ENCODE data around the gene SP1.

Gene SP1

GRCh38 chr12:53450936-53451335 is 71.0 kb downstream of the SP1 start:
- DNase-seq (ENCODE audit: low read depth, low spot score): no peak

DNA sequence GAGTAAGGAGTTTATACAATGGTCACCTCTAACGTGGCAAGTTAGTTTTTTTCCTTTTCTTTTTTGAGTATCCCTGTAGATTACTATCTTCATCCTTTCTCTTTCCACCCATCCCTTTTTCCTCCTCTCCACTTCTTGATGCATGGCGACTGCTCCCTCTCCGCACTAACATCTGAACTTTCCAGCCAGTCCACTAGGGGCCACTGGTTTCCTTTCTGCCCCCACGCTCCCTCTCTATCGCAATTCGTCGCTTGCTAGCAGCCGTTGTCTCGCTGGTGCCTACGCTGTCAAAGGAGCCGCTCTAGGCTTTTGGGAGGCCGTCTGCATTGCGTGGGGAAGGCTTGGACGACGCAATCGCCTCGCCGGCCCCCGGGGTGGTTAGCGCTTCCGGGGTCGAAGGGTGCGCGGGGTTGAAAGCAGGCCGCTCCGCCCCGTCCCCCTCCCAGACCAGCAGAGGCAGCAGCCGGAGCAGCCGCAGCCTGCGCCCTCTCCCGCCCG is 71.7 kb downstream of the SP1 start, which contains the start of gene PCBP2:
TSS of gene PCBP2 (plus strand) at position 442 of the 498 bp plus-strand sequence. CDS start 2,699 bp downstream, outside the sequence.
- DNase-seq (ENCODE audit: low read depth, low spot score): peak; percentile 97

DNA sequence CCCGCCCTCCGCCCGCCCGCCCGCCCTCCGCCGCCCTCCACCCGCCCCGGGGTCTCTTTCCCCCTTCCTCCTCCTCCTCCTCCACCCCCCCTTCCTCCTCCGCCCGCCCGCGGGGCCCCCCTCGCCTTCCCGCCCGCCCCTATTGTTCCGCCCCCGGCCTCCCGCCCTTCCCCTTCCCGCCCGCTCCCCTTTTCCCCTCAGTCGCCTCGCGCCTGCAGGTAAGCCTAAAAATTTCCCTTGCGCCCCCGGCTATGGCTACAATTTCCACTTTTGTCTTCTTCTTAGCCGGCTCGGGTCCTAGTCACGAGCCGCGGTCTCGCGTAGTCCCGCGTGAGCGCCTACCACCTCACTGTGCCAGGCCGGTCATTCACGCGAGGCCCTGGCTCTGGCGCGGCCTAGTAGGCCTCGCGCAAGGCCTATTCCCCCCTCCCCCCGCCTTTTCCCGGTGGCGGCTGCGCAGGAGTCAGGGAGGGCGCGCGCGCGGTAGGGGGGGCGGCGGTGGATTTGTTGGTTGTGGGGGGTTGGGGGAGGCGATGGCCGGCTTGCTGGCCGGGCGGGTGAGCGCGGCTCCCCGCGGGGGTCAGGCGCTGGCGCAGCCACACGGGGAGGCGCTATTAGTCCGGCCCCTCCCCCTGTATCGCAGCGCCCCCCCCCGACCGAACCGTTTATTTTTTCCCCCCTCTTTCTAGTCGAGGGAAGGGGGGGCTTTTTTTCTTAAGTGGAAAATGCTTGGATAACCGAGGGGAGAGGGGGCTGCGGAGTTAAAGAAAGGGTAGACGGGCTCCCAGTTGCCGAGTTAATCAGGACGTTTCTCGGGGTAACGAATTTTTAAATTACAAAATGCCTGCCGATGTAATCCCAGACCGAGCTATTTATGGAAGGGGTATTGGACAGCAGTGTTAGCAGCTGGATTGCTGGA is 72.4 kb downstream of the SP1 start:
- peak; percentile 58 for DNase-seq (ENCODE audit: low read depth, low spot score)

DNA sequence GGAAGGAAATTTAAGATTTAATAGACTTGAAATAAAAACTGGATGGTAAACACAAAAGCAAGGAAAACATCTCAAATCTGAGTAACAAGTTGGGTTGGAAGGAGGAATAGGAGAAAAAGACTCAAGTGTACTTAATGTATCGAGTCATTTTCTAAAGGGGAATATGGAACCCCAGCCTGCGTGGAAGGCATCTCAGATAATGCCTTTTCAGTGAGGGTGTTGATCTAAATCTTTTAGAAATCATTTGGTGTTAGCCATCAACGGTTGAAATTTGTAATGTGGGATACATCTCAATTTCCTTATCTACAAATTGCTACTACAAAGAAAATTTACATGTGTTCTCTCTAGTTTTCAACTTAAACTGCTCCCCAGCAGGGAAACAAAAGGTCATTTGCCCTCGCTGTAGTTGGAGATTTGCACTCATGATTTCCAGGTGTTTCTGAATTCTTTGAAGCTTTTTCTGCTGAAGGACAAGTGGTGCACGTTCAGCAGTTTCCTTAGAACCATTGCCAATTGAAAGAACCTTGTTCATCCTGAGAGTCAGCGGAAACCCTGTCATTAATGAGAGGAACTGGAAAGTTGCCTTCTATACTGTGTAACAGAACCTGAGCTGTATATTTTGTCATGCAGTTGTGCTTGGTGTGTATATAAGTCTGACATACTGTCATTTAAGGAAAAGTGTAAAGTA is 74.1 kb downstream of the SP1 start:
- no peak for DNase-seq (ENCODE audit: low read depth, low spot score)

- DNase-seq (ENCODE audit: low read depth, low spot score): no peak
Observed at GRCh38 chr12:53454707-53455106, 74.7 kb downstream of the SP1 start.

GRCh38 chr12:53456654-53457366 is 76.8 kb downstream of the SP1 start:
- DNase-seq (ENCODE audit: low read depth, low spot score): no peak

GRCh38 chr12:53459097-53459496 is 79.1 kb downstream of the SP1 start:
- DNase-seq (ENCODE audit: low read depth, low spot score): no peak

- DNase-seq (ENCODE audit: low read depth, low spot score): no peak
Observed at GRCh38 chr12:53461059-53461458, 81.1 kb downstream of the SP1 start.

- DNase-seq (ENCODE audit: low read depth, low spot score): no peak
Observed at GRCh38 chr12:53461591-53461990, 81.6 kb downstream of the SP1 start.

- DNase-seq (ENCODE audit: low read depth, low spot score): no peak
Observed at GRCh38 chr12:53462935-53463334, 83.0 kb downstream of the SP1 start.

DNA sequence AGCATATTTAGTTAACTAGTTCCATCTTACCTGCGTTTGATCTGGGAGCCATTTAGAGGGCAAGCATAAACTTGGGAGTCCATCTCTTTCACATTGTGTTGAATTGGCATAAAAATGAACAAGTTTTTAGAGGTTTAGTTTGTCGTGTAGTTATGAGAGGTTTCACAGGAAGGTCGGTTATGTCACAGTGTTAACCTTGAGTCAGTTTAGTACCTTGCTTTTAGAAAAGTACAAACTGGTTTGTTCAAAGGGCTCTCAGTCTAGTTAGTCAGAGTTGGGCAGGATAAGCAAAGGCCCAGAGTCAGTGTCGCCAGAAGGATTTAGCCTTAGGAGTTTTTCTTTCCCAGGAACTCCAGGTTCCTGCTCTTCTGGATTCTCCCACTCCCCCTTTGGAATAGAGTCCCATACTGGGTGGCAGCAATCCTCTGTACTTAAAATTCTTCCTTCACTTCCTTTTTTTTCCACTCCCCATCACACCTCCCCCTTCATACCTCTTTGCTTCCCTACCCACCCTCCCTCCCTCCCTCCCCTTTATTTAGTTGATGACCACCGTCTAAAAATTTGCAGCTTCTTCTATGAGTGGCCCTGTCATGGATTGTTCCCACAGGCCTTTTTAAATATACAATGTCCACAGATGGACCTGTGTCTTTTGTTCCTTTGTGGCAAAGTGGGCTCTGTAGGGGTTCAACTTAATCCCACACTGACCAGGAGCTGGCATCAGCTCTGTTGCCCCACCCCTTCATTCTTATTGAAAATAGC is 84.0 kb downstream of the SP1 start:
- no peak for DNase-seq (ENCODE audit: low read depth, low spot score)

DNA sequence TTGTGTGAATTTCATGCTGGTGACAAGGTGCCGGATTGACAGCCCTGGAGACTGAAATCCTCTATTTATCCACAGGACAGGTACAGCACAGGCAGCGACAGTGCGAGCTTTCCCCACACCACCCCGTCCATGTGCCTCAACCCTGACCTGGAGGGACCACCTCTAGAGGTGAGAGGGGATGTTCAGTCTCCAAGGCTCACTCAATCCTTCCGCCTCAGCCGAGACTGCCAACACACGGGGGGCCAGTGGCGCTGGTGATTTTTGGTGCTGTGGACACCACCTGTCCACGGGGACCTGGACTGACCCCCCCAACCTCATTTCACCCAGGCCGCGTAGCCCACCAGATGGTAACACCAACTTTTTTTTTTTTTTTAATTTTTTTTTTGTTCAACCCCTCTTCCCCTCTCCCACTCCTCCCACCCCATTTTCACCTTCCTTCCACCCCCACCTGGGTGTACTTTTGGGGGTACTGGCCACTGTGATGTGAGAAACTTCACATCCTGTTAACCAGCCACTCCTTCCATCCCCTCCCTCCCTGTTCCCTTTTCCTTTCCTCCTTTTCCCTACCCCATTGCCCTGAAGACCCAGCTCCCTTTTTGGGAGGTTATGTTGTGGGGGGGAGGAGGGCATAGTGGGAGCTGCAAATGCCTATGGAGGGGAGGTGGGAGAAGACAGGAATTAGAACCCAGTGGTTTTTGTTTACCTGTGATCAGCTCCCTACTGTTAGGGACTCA is 84.9 kb downstream of the SP1 start:
- no peak for DNase-seq (ENCODE audit: low read depth, low spot score)

DNA sequence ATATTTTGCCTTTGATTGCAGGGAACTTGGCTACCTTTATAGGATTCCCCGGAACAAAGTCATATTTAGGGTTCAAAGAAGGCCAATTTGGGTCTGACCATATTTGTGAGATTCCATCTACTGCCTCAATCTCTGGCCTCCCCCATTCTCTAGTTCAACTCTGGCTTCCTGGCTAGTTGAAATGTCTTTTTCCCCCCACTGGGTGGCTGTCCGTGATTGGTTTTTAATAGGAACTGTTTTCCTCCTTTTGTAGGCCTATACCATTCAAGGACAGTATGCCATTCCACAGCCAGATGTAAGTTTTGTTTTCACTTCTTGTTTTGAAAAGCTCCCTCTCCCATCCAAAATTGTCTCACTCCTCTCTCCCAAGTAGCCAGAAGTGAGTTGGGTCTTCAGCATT is 85.7 kb downstream of the SP1 start:
- no peak for DNase-seq (ENCODE audit: low read depth, low spot score)
